SK-N-MC (cell line): ENCODE results near the gene HDAC4.

ENCODE experiments used
- EZH2 ChIP-seq: fragments of 200-600 bp; sonication (generic); IDR thresholded peaks from one replicate; pipeline ENCODE4 v1.6.1; 2017; ENCODE audit warnings: antibody characterized with exemption
- FOXP2 ChIP-seq: optimal IDR thresholded peaks from 2 replicates; pipeline ENCODE3; 2011; ENCODE audit warnings: mild to moderate bottlenecking, moderate library complexity; ENCODE audit not compliant: insufficient read depth; ENCODE audit errors: extremely low read length, control extremely low read depth
- POLR2AphosphoS5 ChIP-seq: IDR thresholded peaks from 2 replicates; pipeline ENCODE4 v1.6.1; 2012; ENCODE audit warnings: mild to moderate bottlenecking, low read depth, low read length, borderline replicate concordance

DNA sequence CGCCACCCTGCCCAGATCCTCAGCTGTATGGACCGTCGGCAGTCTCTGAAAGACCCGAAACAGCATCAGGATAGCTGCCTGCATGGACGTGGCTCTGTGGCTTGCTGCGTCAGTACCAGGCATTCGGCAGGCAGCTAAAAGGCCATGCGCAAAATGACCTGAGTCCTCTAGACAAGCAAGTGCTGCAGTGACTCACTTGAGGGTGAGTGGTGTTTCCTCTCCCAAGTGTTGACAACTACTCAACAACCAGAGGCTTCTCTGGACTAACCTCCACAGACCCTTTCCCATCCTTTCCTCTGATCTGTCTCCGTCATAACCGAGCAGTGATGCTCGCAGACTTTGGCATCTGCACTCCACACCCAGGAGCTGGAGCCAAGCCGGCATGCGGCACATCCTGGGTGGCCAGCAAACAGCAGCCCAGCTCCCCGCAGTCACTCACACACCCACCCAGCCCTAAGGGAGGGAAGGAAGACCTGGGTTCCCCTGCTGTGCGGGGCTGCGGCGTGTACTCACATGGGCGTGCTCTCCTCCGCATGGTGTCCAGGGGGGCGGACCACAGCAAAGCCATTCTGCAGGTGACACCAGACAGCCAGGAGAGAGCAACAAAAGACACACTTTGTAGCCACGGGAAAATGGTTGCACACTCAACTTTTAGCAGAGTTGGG, 313.6 kb downstream of the HDAC4 start:
- TF ChIP-seq EZH2, result no peak
- no peak for TF ChIP-seq POLR2AphosphoS5
- no peak for TF ChIP-seq FOXP2
